Posterior cingulate gyrus (tissue), 11 donors: Measurements from ENCODE around the gene CDH4.
"Not testable (repeated sequence)": the region's sequence is repeated elsewhere in the genome, so short reads cannot be mapped to it uniquely, and the experiment has no call there.

Experiments used
- DNase-seq, 10 donors: peaks; one replicate each; pipeline versions ENCODE4 v3.0.0 to v3.0.0-alpha.2; 2020 to 2021; ENCODE audit warnings: mixed read lengths in 3 of 10
- intact Hi-C: fragments of 100-400 bp; cut with DNase I; formaldehyde crosslinking; loops from one replicate; pipeline ENCODE4 v1.15.1; 2023

CDH4 gene

GRCh38 chr20:61939691-61940360 lies 687.8 kb downstream of the CDH4 start:
- intact Hi-C loops = no loop called here
- peak in 3 of 10 donors; percentile 30 to 52 (median 50) for DNase-seq

GRCh38 chr20:61940491-61940890 lies 688.4 kb downstream of the CDH4 start:
- peak in 3 of 10 donors; percentile 67 to 76 (median 71) for DNase-seq
- intact Hi-C loops = no loop called here

- intact Hi-C loops = no loop called here
- peak in 3 of 10 donors; percentile 42 to 79 (median 67) for DNase-seq
Observed at GRCh38 chr20:61940976-61941720, 689.1 kb downstream of the CDH4 start.

GRCh38 chr20:61941721-61942405 lies 689.8 kb downstream of the CDH4 start:
- intact Hi-C loops = no loop called here
- peak in 6 of 10 donors; percentile 5 to 76 (median 31) for DNase-seq

GRCh38 chr20:61942526-61942925 lies 690.5 kb downstream of the CDH4 start:
- intact Hi-C loops = no loop called here
- peak in 5 of 10 donors; percentile 6 to 71 (median 27) for DNase-seq

- intact Hi-C loops = not testable (repeated sequence)
Observed at GRCh38 chr20:61944967-61945366, 692.9 kb downstream of the CDH4 start.

GRCh38 chr20:61945495-61945894 lies 693.4 kb downstream of the CDH4 start:
- DNase-seq, intact Hi-C loops: not testable (repeated sequence)

More at GRCh38 chr20:61944967-61945366, 692.9 kb downstream of the CDH4 start:
- peak in 2 of 10 donors; percentile 5 to 13 for DNase-seq

GRCh38 chr20:61948056-61948455 lies 696.0 kb downstream of the CDH4 start:
- peak in 3 of 10 donors; percentile 41 to 80 (median 75) for DNase-seq
- intact Hi-C loops = not testable (repeated sequence)

GRCh38 chr20:61948586-61949362 lies 696.7 kb downstream of the CDH4 start:
- DNase-seq = peak in 2 of 10 donors; percentile 27 to 65
- intact Hi-C loops = no loop called here

- intact Hi-C loops = no loop called here
- peak in 3 of 10 donors; percentile 35 to 43 (median 41) for DNase-seq
Observed at GRCh38 chr20:61949363-61949713, 697.3 kb downstream of the CDH4 start.

GRCh38 chr20:61949714-61950640 lies 697.9 kb downstream of the CDH4 start:
- intact Hi-C loops = no loop called here
- peak in 5 of 10 donors; percentile 6 to 67 (median 32) for DNase-seq

- intact Hi-C loops = no loop called here
- DNase-seq = peak in 4 of 10 donors; percentile 2 to 54 (median 46)
Observed at GRCh38 chr20:61950641-61951071, 698.6 kb downstream of the CDH4 start.

- intact Hi-C loops = no loop called here
- peak in 5 of 10 donors; percentile 5 to 75 (median 10) for DNase-seq
Observed at GRCh38 chr20:61951695-61952533, 699.9 kb downstream of the CDH4 start.

- intact Hi-C loops = no loop called here
- peak in 2 of 10 donors; percentile 57 to 61 for DNase-seq
Observed at GRCh38 chr20:61953037-61954021, 701.3 kb downstream of the CDH4 start.

GRCh38 chr20:61954276-61955021 lies 702.4 kb downstream of the CDH4 start:
- DNase-seq = peak in 4 of 10 donors; percentile 12 to 65 (median 57)
- intact Hi-C loops = no loop called here

GRCh38 chr20:61955668-61956395 lies 703.8 kb downstream of the CDH4 start:
- DNase-seq = no peak
- intact Hi-C loops = no loop called here
